Vagina (tissue), 2 donors: ENCODE measurements around the gene WNT7B. TPM values are rescaled to one million over a fixed set of nuclear protein-coding genes. Genes with fewer than 3 reads are reported as not detected.

Source experiments
- DNase-seq, 2 donors: peaks; one replicate each; pipeline ENCODE4 v3.0.0-alpha.2; 2017; ENCODE audit errors: extremely low spot score in 2 of 2
- H3K27ac ChIP-seq: fragments of 200-600 bp; sonication (generic); one replicate; pipeline ENCODE4 v1.5.1; 2019
- H3K27me3 ChIP-seq: fragments of 200-600 bp; sonication (generic); one replicate; pipeline ENCODE4 v1.5.1; 2019
- H3K36me3 ChIP-seq, 2 donors: fragments of 200-600 bp; sonication (generic); one replicate each; pipeline ENCODE4 v1.5.1; 2017 to 2019
- H3K4me1 ChIP-seq: fragments of 200-600 bp; sonication (generic); one replicate; pipeline ENCODE4 v1.5.1; 2019
- H3K4me3 ChIP-seq, 2 donors: fragments of 200-600 bp; sonication (generic); 1 replicate in 1 of 2; 2 replicates in 1 of 2; pipeline ENCODE4 v1.5.1; 2016 to 2019
- H3K9me3 ChIP-seq: fragments of 200-600 bp; sonication (generic); one replicate; pipeline ENCODE4 v1.5.1; 2019
- CTCF ChIP-seq, 3 experiments: fragments of 450-650 bp in 2 of 3; fragments of 200-600 bp in 1 of 3; sonication (generic) in 1 of 3; IDR thresholded peaks; one replicate each; pipeline ENCODE4 v1.5.1; 2017 to 2019; ENCODE audit warnings: antibody characterized with exemption in 3 of 3, mild to moderate bottlenecking in 2 of 3, moderate library complexity in 2 of 3
- POLR2A ChIP-seq, 2 donors: fragments of 450-650 bp; IDR thresholded peaks; one replicate each; pipeline ENCODE4 v1.6.1; 2017; ENCODE audit warnings: antibody characterized with exemption in 2 of 2, mild to moderate bottlenecking in 2 of 2, moderate library complexity in 2 of 2
- POLR2AphosphoS5 ChIP-seq, 2 donors: sonication (generic); formaldehyde crosslinking; IDR thresholded peaks; one replicate each; pipeline ENCODE4 v1.9.0; 2017; ENCODE audit warnings: antibody characterized with exemption in 2 of 2, mild to moderate bottlenecking in 2 of 2, low read depth in 1 of 2; ENCODE audit not compliant: insufficient read depth in 1 of 2
- intact Hi-C: fragments of 100-400 bp; cut with DNase I; formaldehyde crosslinking; loops from one replicate; pipeline ENCODE4 v1.15.1; 2023
- total RNA-seq: library from RNA; depleted of rRNA; stranded (reverse); fragments of >200 nt; gene quantifications from one replicate; pipeline ENCODE4 v1.2.3, GENCODE V29; 2016

WNT7B gene
- total RNA-seq, 1 donor from 2014 or later = 7.1 TPM

- Histone ChIP-seq H3K9me3 (no peaks in the 10 kb centered on the region), H3K4me1 (peaks cover 39% of the 10 kb centered on the region), H3K4me3 (no peak overlapping the region), H3K27ac (no peak overlapping the region), H3K36me3 (no peaks in the 10 kb centered on the region), H3K27me3 (no peaks in the 10 kb centered on the region)
- DNase-seq = no peak
- intact Hi-C loops = no loop called here
- TF ChIP-seq POLR2AphosphoS5 (IDR thresholded peaks at IDR 0.05; ENCODE audit: insufficient read depth in 1 of 2, low read depth in 1 of 2) (no peak), POLR2A (IDR thresholded peaks at IDR 0.05) (no peak), CTCF (IDR thresholded peaks at IDR 0.05) (no peak)
Observed at GRCh38 chr22:45893516-45893915, 83.4 kb downstream of the WNT7B start.

- Histone ChIP-seq H3K4me1 (peaks cover 42% of the 10 kb centered on the region), H3K27me3 (no peaks in the 10 kb centered on the region), H3K4me3 (no peak overlapping the region), H3K9me3 (no peaks in the 10 kb centered on the region), H3K36me3 (no peaks in the 10 kb centered on the region), H3K27ac (no peak overlapping the region)
- intact Hi-C loops = no loop called here
- DNase-seq = no peak
- no peak for TF ChIP-seq POLR2AphosphoS5 (IDR thresholded peaks at IDR 0.05; ENCODE audit: insufficient read depth in 1 of 2, low read depth in 1 of 2)
- TF ChIP-seq POLR2A (IDR thresholded peaks at IDR 0.05) = no peak
- no peak for TF ChIP-seq CTCF (IDR thresholded peaks at IDR 0.05)
Observed at GRCh38 chr22:45892681-45893461, 84.1 kb downstream of the WNT7B start.

- DNase-seq = no peak
- Histone ChIP-seq H3K4me3 (no peak overlapping the region), H3K36me3 (no peaks in the 10 kb centered on the region), H3K27me3 (no peaks in the 10 kb centered on the region), H3K27ac (no peak overlapping the region), H3K4me1 (peaks cover 46% of the 10 kb centered on the region), H3K9me3 (no peaks in the 10 kb centered on the region)
- intact Hi-C loops = no loop called here
- no peak for TF ChIP-seq CTCF (IDR thresholded peaks at IDR 0.05)
- TF ChIP-seq POLR2AphosphoS5 (IDR thresholded peaks at IDR 0.05; ENCODE audit: insufficient read depth in 1 of 2, low read depth in 1 of 2) = no peak
- TF ChIP-seq POLR2A (IDR thresholded peaks at IDR 0.05) = no peak
Observed at GRCh38 chr22:45891996-45892621, 84.9 kb downstream of the WNT7B start.

- TF ChIP-seq POLR2AphosphoS5 (IDR thresholded peaks at IDR 0.05; ENCODE audit: insufficient read depth in 1 of 2, low read depth in 1 of 2) (no peak), POLR2A (IDR thresholded peaks at IDR 0.05) (no peak), CTCF (IDR thresholded peaks at IDR 0.05) (no peak)
Observed at GRCh38 chr22:45891471-45891995, 85.4 kb downstream of the WNT7B start.

GRCh38 chr22:45891021-45891421 lies 85.9 kb downstream of the WNT7B start:
- Histone ChIP-seq H3K36me3 (no peaks in the 10 kb centered on the region), H3K27me3 (no peaks in the 10 kb centered on the region), H3K4me1 (peaks cover 35% of the 10 kb centered on the region), H3K4me3 (no peak overlapping the region), H3K9me3 (no peaks in the 10 kb centered on the region), H3K27ac (no peak overlapping the region)
- intact Hi-C loops = no loop called here
- TF ChIP-seq CTCF (IDR thresholded peaks at IDR 0.05) (no peak), POLR2AphosphoS5 (IDR thresholded peaks at IDR 0.05; ENCODE audit: insufficient read depth in 1 of 2, low read depth in 1 of 2) (no peak), POLR2A (IDR thresholded peaks at IDR 0.05) (no peak)
- no peak for DNase-seq

More at GRCh38 chr22:45891471-45891995, 85.4 kb downstream of the WNT7B start:
- H3K9me3 ChIP-seq = no peaks in the 10 kb centered on the region
- H3K27me3 ChIP-seq = no peaks in the 10 kb centered on the region
- peaks cover 40% of the 10 kb centered on the region for H3K4me1 ChIP-seq
- no peak for DNase-seq
- no peak overlapping the region for H3K27ac ChIP-seq
- intact Hi-C loops = no loop called here
- H3K36me3 ChIP-seq = no peaks in the 10 kb centered on the region
- H3K4me3 ChIP-seq = no peak overlapping the region
